HL-60 (cell line): ENCODE data around the gene PEX11A.

Experiments
- CTCF ChIP-seq: IDR thresholded peaks from one replicate; pipeline ENCODE4 v1.5.1; 2011; ENCODE audit warnings: low read length, control low read depth, inconsistent platforms; ENCODE audit not compliant: insufficient read depth
- GABPA ChIP-seq: IDR thresholded peaks from 2 replicates; pipeline ENCODE4 v1.6.1; 2012; ENCODE audit warnings: low read depth
- POLR2AphosphoS5 ChIP-seq: IDR thresholded peaks from 2 replicates; pipeline ENCODE4 v1.6.1; 2012; ENCODE audit warnings: low read depth
- REST ChIP-seq: IDR thresholded peaks from 2 replicates; pipeline ENCODE4 v1.6.1; 2012; ENCODE audit warnings: low read depth; ENCODE audit not compliant: insufficient replicate concordance

- TF ChIP-seq CTCF (no peak), GABPA (no peak), POLR2AphosphoS5 (no peak), REST (no peak)
Observed at GRCh38 chr15:89656116-89656815, 34.3 kb downstream of the PEX11A start.
